Gastrocnemius medialis (tissue), 4 donors: ENCODE data around the gene CASQ2.

Source experiments
- POLR2A ChIP-seq, 2 donors: fragments of 450-650 bp; IDR thresholded peaks; one replicate each; pipeline ENCODE4 v1.6.1; 2017; ENCODE audit warnings: antibody characterized with exemption in 2 of 2, mild to moderate bottlenecking in 2 of 2, moderate library complexity in 2 of 2
- TF ChIP-seq, protein P1 (sequence below), 5 experiments: fragments of 450-650 bp in 3 of 5; fragments of 200-600 bp in 2 of 5; sonication (generic) in 2 of 5; IDR thresholded peaks in 4 of 5; conservative IDR thresholded peaks in 1 of 5; 1 replicate in 4 of 5; 2 replicates in 1 of 5; pipeline ENCODE4 v1.5.1; 2016 to 2019; ENCODE audit warnings: antibody characterized with exemption in 5 of 5, mild to moderate bottlenecking in 3 of 5, moderate library complexity in 3 of 5

DNA sequence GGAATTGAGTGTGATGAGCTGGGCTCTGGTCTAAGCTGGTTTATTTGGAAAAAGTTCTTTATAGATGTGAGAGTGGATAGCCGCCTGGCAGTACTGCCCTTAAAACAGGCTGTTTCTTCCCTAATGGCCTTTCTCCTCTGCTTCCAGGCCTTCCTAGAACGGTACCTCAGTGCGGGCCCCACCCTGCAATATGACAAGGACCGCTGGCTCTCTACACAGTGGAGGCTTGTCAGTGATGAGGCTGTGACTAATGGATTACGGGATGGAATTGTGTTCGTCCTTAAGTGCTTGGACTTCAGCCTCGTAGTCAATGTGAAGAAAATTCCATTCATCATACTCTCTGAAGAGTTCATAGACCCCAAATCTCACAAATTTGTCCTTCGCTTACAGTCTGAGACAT is 77.5 kb downstream of the CASQ2 start:
- TF ChIP-seq, protein P1, sequence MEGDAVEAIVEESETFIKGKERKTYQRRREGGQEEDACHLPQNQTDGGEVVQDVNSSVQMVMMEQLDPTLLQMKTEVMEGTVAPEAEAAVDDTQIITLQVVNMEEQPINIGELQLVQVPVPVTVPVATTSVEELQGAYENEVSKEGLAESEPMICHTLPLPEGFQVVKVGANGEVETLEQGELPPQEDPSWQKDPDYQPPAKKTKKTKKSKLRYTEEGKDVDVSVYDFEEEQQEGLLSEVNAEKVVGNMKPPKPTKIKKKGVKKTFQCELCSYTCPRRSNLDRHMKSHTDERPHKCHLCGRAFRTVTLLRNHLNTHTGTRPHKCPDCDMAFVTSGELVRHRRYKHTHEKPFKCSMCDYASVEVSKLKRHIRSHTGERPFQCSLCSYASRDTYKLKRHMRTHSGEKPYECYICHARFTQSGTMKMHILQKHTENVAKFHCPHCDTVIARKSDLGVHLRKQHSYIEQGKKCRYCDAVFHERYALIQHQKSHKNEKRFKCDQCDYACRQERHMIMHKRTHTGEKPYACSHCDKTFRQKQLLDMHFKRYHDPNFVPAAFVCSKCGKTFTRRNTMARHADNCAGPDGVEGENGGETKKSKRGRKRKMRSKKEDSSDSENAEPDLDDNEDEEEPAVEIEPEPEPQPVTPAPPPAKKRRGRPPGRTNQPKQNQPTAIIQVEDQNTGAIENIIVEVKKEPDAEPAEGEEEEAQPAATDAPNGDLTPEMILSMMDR (IDR thresholded peaks at IDR 0.05 in 4 of 5, conservative IDR thresholded peaks at IDR 0.05 in 1 of 5): no peak
- no peak for TF ChIP-seq POLR2A (IDR thresholded peaks at IDR 0.05)
